NK-92 treated with Interleukin-12 subunit alpha and Interleukin-12 subunit beta, amount 100 ng/mL, for 24 hours (cell line): Measurements from ENCODE around the gene ARAP1.
A peak's percentile ranks its signal among the peaks of the same experiment; 100 is the strongest.

Experiments used
- DNase-seq: peaks from one replicate; lab custom pipeline; 2025; lab: John Stamatoyannopoulos, UW

ARAP1 gene

GRCh38 chr11:72723508-72723907 lies 28.7 kb downstream of the ARAP1 start:
- DNase-seq = no peak

DNA sequence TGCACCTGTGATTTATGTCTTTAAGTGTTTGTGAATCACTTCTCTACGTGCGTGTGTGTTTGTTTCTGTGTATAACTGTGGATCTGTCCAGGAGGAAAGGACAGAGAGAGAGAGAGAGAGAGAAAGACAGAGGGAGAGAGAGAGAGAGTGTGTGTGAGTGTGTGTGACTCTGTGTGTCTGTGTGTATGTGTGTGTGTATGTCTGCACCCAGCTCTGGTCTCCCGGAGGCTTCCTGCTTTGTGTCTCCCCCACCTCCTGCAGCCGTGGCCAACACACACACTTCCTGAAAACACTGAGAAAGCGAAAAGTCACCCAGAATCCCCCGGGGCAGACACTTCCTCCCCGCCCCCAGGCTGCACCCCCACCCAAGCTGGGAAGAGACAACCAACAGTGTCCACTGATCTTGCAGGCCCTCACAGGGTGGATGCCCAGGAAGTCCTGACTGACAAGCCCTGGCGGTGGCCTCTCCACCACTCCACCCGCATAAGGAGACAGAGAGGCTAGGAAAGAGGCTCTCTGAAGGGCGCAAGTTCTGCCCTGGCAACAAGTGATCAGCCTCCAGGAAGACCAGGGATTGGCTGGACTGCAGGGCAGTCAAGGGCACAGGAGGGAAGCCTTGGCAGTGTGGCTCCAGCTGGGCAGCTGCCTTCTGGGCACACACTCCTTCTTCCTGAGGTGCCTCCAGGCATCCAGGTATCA lies 30.0 kb downstream of the ARAP1 start:
- peak; percentile 84 for DNase-seq

DNA sequence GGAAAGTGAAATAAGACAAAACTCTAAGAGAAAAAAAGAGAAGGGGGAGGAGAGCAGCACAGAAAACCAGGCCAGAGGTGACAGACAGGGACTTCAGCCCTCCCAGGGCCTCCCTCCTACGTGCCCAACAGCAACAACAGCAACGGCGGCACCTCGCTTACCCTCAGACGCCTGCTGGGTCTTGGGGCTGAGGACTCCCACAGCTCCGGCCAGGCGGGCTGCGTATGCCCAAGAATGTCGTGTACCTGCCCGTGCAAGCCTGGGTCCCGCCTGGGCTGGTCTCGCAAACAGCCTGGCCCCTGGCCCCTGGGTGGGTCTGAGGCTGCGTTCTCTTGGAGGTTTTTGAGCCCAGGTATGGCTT lies 30.5 kb downstream of the ARAP1 start:
- peak; percentile 29 for DNase-seq

- no peak for DNase-seq
Observed at GRCh38 chr11:72721276-72721675, 30.9 kb downstream of the ARAP1 start.

GRCh38 chr11:72720784-72721183 lies 31.4 kb downstream of the ARAP1 start:
- no peak for DNase-seq

- DNase-seq = no peak
Observed at GRCh38 chr11:72720047-72720446, 32.2 kb downstream of the ARAP1 start.

GRCh38 chr11:72719551-72719950 lies 32.7 kb downstream of the ARAP1 start:
- no peak for DNase-seq

DNA sequence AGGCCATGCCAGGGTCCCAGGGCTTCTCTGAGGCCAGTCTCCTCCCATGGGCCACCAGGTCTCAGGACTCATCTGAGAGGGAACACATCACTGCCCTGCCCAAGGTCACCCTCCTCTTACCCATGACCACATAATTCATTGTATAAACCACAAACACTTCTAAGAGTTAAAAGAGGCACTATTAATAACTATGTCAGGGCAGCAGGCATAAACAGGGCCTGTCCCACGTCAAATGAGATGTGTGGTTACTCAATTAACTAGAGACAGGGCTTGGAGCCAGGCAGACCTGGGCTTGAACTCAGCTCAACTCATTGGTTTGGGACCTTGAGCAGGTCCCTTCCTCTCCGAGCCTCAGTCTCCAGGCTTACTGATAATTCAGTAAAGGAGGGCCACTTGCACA lies 33.1 kb downstream of the ARAP1 start:
- DNase-seq = no peak

GRCh38 chr11:72718101-72718501 lies 34.1 kb downstream of the ARAP1 start:
- no peak for DNase-seq

DNA sequence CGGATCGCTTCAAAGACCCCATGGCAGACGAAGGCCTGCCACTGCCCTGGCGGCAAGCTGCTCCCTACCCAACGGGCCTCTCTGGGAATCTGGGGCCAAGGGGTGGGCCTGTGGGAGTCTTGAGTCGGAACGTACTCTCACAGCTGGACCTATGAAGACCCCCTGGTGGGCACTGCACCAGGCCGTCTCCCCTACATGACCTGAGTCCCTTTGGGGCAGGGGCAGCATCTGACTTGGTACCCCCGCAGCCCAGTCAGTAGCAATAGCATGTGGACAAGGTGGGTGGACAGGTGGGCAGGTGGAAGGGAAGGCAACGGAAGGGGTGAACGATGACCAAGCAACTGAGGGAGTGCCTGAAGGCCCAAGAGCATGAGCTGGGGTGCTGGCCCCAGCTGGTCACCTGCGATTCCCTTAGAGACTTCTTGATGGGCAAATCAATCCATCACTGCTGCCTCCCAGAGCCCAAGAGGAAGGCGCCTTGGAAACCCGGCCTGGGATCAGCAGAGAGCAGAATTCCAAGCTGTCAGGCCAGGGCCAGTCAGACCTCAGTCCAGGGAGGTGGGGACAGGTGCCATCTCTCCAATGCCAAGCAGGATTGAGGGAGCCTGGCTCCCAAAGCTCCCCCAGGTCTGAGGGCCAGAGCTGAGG lies 35.3 kb downstream of the ARAP1 start:
- no peak for DNase-seq

- DNase-seq = no peak
Observed at GRCh38 chr11:72716290-72716689, 35.9 kb downstream of the ARAP1 start.

DNA sequence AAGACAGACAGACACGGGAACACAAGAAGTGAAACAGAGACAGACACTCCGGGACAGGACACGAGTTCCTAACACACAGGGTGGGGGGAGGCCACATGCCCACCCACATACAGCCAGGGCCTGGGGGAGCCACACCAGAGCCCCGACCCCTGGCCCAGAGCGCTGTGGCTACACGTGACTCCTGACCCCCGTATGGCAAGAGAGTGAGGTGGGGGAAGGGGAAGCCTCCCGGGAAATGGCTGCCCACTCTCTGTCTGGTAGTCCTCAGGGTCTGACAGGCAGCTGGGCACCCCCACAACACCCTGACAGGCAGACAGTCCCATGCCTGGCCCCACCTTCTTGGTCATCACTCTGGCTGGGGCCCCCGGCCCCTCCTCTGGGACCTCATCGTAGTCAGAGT lies 39.4 kb downstream of the ARAP1 start:
- no peak for DNase-seq

DNA sequence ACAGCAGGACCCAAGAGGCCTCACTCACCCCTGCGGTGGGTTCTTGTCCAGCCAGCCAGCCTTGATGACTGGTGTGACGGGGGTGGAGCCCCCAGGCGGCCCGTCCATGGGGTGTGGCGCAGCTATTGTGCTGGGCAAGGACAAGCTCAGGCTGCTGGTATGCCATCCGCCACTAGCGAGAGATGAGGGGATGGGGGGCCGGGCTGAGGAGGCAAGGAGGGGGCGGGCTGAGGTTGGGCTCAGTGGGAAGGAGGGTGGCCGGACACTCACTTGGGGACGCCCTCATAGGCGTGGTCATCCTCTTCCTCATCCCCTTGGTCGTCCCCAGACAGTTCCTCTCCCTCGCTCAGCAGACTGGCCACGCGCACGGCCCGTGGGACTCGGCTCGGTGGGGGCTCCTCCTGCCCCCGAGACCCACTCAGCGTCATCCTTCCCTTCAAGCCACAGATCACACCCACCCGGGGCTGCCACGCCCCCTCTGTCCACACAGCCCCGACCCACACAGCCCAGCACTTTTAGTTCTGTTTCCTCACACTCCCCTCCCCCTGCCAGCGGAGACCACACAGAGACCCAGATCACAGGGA lies 39.9 kb downstream of the ARAP1 start:
- no peak for DNase-seq

DNA sequence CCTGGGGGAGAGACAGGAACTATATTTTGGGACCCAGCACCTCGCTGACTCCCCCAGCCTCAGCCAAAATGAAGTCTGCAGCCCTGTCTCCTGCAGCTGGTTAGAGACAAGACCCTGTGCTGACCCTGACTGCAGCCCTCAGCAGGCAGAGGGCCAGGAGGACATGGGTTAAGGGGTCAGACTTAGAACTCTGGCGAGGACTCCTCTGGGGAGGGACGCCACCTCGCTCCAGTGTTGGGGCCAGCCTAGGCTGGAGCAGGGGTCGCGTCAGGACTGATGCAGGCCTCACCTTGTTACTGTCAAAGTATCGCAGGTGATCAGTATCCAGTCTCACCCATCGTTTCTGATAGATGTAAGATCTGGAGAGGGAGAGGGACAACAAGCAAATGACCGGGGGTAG lies 41.1 kb downstream of the ARAP1 start:
- DNase-seq = no peak

DNA sequence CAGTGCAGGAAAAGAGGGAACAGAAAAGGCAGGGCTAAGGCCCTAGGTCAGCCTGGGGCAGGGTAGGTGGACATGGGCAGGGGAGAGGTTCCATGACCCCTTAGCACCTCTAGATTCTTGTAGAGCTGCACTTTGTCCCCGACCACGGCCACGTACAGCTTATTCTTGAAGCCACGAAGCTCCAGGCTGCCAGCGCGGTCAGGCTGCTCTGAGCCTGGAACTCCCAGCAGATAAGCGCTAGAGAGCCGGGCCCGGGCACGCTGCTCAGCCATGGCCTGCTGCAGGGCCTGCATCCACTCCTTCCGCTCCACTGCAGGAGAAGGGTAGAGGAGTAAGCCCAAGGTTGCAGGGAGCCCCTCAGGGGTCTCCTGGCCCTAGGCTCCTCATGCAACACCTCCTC lies 41.9 kb downstream of the ARAP1 start:
- DNase-seq = no peak

DNA sequence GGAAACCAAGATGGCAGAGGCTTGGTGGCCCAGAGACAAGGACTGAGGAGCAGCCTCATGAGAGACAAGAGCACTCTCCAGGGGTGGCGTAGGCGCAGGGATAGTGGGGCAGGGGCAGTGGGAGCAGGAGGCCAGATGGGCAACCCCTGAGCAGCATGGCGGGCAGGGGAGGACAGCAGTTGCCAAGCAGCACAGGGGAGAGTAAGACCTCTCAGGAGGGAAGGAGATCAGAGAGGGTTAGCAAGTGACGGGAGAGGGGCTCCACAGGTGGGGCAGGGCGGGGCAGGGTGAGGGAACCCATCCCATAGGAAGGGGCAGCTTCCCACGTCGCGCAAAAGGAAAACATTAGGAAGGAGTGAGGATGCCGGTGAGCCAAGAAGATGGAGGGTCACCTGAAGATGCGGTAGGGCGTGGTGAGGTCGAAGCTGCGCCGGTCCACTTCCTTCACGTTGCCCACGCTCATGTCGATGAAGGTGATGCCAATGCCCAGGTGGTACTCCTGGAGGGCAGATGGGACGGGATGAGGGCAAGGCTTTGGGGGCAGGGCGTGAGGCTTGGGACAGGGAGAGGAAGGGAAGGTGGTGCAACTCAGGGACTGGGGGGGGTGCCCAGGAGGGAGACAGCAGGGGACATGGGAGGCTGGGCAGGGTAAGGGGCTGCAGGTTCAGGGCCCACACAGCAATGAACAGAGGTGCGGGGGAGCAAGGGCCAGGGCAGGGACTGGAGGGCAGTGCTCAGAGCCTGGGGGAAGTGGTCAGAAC lies 42.5 kb downstream of the ARAP1 start:
- DNase-seq = no peak

DNA sequence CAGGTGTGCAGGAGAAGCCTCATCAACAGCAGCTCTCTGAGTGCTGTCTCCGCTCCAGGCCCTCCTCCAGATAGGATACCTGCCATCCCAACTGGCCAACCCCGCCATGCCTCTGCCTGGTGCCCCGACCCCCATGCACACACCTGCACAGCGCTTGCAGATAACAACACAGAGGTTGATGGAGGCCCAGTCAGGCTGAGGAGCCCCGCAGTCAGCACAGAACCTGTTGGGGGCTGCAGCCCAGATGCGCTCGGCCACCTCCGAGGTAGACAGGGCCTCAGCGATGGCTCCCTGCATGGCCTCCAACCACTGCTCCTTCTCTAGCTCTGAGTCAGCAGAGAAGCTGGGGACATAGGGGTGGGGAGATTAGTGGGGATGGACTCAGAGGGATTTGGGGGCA lies 45.2 kb downstream of the ARAP1 start:
- no peak for DNase-seq

DNA sequence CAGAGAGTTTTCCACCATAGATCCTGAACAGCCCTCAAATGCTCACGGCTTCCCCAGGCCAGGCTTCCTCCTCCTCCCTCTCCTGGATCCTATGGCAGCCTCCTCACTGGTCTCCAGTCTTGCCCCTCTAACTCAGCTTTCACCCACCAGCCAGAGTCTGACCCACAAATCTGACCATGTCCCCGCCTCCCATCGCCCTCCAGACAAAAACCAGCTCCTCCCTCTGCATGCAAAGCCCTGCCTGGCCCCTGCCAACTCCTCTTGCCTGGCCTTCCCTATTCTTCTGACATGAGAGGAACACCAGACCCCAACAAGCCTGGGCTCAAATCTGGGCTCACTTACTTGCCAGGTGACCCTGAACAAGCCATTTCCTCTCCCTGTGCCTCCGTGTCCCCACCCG lies 45.6 kb downstream of the ARAP1 start:
- no peak for DNase-seq

DNA sequence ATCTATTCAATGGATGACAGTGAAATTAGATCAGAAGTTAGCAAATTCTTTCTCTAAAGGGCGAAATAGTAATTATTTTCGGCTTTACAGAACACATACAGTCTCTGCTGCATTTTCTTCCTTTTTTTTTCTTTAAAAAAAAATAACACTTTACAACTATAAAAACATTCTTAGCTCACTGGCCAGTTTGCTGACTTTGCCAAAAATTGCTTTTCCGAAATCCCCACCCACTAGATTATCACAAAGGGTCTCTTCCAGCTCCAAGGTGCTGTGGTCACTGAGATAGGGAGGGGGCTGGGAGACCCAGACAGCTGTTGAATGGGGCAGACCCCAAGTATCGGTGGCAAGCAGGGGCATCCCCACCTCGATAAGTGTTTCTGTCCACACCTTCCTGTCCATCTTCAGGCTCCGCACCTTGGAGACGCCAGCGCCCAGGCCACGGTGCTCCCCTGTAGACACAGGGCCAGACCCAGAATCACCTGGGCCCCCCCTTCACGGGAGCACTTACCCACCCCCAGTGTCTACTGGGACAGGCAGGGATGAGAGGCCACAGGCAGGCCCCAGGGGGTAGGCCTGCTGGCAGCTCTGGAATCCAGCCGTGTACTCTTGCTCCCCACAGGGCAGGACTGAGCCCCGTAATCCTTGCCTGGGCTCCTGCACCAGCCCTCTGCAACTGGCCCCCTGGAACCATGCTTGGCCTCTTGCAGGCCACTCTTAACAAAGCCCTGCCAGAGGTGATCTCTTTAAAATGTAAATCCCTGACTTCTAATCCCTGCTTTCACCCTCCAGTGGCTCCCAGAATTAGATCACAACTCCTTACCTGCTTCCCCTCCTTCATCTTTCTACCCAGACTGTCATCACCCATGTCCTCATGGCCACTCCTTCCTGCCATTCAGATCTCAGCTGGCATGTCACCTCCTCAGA lies 46.5 kb downstream of the ARAP1 start:
- no peak for DNase-seq

GRCh38 chr11:72704783-72705265 lies 47.4 kb downstream of the ARAP1 start:
- no peak for DNase-seq

DNA sequence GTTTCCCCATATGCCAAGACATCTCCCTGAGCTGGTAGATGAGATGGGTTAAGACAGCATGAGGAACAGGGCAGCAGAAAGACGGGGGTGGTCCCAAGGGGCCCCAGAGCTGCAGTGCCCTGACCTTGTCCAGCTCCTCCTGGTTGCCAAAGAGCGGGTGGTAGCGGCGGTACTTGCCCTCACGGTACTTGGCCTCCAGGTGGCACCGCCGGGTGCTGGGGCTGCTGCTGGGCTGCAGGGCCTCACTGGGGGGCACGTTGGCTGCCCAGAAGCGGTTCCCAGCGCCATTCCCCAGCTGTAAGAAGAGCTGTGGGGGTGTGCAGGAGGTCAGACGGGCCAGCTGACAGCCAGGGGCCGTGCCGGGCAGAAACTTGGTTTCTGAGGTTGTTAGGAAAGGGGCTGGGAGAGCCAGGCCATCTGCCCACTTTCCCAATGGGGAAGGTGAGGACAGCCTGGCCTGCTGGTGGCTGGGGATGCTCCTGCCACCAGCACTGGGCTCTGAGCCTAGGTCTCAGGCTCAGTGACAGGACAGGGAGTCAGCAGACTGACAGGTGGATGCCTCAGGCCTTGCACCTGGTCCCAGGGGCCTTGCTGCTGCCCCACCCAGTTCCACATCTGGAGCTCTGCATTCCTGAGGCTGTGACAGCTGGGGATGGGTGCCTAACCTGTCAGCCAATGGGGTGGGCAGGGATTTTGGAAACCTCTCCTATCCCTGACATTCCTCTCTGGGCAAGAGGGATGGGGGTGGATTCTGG lies 48.0 kb downstream of the ARAP1 start:
- no peak for DNase-seq
